HG03095 (cell line): ENCODE measurements around the gene MVD.

Experiments used
- ATAC-seq: cut with Tn5 transposase; IDR thresholded peaks from one replicate; pipeline ENCODE4 v1.9.1; 2021; ENCODE audit warnings: moderate library complexity; ENCODE audit not compliant: unreplicated experiment

MVD gene

DNA sequence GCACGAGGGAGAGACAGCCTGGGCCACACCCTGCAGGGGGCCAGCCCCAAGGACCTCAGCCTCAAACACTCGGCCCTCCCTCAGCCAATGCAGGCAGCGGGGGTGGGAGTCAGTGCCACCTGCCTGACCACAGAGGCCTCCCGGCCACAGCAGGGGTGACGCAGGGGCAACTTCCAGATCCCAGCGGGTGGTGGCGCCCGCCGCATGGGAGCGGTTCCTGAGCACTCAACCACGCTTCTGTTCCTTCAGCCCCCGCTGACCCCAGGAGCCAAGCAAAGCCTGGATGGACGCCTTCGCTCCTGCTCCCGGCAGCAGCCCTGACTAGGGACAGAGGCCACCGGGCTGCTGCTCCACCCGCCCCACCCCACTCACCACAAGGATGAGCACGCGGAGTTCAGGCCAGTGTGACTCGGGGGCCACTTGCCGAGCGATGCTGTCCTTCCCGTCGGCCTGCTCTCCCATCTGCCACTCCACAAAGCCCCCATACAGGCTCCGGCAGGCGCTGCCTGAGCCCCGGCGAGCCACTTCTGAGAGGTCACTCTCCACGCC lies 7.1 kb downstream of the MVD start:
- ATAC-seq, result no peak

DNA sequence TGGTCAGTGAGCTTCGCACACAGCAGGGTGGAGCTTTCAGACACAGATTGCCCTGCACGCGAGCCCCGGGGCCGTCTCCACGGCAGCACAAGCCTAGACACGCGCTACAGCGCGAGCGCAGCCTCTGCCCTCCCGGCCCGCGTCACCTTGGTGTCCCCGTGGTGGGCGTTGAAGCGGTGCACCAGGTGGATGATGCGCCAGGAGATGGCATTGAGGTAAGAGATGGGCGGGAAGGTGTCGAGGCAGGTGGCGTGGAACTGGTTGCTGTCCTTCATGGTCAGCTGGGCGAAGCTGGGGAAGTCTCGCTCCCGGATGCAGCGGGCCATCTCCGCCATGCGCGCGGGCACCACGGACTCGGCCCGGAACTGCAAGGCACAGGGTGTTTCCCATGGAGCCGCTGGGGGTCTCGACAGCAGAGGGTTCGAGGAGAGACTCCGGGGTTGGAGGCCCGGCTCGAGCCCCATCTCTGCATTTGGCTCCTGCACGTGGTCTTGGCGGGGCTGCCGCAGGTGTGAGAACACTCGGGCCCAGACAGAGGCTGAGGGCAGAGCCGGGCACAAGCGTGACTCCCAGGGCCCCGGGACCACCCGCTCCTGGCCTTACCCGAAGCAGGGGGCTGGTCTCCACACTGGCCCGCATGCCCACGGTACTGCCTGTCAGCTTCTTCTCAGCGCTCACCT lies 7.7 kb downstream of the MVD start:
- ATAC-seq, result no peak

DNA sequence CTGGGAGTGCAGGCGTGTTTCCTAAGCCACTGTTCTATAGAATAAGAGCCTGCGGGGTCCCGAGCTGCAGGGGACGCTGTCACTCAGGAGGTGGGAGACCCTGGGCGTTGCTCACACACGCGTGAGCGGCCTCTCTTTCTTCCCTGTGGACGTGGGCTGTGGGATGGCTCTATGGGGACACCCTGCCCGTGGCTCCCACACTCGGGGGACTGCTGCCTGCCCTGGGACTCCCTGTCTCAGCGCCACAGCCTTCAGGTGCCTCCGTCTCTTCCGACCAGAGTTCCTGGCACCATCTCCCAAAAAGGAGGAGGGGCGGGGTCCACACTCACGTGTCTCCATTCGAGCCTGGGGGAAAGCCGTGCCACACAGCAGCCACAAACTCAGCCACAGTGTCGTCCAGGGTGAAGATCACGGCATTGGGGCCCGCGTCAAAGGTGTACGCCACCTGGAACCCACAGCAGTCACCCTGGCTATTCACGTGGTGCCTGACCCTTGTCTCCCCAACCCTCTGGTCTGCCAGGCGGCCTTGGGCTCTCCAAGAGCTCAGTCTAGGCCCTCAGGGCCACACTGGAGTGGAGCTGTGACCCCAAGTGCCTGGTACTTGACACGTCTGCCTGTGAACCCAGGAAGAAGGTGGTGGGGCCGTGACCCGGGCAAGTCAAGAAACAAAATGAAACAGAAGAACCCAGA lies 8.4 kb downstream of the MVD start:
- ATAC-seq, result no peak

DNA sequence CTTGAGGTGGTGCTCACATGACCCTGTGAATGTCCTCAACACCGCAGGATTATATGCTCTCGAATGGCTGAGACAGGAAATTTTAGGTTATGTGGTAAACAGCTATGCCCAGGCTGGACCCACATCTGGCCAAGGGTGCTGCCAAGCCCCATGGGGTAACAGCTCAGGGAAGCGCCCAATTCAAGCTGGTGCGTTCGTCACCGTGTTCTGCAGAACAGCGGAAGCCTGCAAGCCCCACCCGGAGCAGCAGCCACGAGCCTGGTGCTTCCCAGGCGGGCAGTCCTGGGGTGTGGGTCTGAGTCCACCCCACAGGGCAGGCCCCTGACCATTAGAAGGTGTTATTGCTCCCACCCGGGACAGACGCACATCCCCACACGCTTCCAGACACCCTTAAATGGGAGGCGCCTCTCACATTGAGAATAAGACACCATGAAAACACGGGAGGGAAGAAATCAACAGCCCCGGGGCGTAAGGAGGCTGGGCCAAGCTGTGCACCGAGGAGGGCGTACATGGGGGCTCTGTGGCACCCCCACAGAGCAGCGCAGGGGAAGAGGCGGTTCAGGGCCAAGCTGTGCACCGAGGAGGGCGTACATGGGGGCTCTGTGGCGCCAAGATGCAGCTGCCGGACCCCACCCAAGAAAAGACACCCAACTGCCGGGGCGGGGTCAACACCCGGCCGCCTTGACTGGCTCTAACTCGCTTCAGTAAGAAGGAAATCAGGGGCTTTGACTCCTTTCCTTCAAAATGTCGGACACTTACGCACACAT lies 9.1 kb downstream of the MVD start:
- ATAC-seq, result no peak

DNA sequence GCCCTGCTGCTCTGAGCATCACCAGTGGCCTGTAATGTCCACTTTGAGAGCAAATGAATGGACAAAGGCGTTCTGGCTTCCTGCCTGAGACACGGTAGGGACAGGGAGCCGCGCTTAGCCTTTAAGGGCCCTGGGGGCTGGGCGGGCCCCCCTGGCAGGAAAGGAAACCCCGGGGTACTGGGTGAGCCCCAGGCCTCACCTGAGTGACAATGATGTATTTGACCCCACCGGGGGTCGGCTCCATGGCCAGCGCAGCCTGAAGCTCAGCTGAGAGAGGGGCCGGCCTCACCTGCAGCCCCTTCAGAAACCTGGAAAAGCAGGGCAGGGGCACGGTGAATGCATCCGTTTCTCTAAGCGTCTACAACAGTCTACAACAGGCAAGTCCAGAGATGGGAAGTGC lies 9.8 kb downstream of the MVD start:
- ATAC-seq, result no peak

DNA sequence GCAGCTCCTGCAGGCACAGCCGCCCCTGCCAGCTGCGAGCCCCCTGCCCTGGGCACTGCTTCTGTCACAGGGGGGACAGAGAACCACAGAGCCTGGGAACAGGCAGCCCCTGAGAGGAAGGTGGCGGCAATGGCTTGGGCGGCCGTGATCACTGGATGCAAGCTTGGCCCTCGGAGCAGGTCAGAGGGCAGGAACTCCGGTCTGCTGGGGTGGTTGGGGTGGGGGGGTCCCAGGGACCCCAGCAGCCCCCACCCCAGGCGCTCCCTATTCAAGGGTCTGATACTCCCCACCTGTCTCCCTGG lies 10.2 kb downstream of the MVD start:
- ATAC-seq, result no peak

DNA sequence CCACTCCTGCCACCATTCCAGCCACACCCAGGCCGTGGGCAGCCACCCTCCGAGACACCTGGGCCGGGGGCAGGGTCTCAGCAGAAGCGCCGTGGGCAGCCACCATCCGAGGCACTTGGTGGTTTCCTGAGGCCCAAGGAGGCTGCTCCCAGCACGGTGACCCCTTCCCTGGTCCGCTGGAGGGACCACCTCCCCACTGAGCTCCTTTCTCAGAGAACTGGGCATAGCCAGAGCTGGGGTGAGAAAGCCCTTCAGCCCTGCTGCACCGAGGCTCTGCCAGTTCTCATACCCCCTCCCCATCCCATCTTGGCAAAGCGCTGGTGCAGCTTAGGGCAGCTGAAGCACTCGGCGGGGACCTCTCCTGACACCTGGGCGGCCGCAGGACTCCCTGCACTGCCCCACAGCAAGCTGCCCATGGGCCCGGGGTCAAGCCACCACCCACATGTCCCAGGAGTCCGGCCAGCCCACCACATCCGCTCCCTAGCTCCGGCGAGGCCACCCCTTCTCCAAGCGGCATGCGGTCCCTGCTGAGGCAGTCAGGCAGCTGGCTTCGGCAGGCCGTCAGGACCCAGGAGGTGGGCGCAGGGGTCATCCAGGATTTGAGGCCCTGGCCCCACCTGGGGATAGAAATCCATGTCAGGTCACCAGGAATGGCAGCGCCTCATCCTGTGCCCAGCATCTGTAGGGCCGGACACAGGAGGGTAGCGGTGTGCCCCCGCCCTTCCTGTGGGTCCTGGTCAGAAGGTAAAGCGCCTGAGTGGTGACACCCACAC lies 10.7 kb downstream of the MVD start:
- no peak for ATAC-seq

DNA sequence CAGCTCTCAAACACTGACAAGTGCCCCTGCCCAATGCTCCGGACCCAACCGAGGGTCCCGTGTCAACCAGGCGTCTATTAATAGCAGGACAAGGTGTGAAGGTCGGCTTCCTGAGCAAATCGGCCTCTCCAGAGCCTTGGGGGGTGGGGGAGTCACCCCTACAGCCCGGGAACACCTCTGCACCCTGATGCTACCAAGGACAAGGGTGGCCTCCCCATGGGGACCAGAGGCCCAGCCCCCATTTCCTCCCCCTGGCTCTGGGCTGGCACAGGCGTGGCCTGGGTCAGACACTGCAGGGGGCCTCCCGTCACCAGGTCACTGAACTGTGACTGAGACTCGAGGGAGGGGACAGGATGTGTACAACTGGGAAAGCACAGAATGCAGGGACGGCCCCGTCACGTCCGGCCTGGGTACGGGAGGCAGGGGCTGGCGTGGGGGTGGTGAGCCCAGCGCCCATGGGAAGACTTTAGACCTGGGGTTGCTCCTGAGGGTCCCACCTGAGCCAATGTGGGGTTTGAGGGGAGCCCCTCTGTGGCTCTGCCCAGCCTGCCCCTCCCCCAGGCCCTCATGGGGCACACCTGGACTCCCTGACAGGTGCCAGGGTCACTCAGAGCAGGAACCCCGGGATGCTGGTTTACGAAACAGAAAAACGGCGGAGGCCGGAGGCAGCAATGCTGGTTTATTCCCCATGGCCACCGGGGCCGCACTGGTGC lies 11.5 kb downstream of the MVD start:
- ATAC-seq, result peak; percentile 66

DNA sequence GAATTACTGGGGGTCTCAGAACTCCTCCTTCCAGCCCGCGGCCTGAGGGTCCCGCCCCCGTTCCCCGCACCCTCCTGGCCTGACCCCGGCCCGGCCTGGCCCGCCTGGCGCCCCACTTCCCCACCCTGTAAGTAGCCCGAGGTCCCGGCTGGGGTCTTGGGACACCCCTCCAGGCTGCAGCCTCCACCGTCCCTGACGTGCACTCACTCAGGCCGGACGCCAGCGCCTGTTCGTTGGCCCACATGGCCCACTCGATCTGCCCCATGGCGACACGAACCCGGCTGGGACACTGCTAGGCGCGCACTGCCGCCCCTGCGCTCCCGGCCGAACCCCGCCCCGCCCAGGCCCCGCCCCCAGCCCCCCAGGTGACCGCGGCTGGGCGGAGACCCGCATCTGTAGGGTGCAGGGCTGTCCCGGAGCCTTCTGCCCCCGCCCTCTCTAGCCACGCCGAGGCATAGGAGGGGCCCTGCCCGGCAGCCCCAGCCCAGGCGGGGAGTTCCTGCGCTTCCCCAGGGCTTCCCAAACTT lies 12.1 kb downstream of the MVD start, which contains the start of gene CYBA:
TSS of gene CYBA (minus strand) at position 305 of the 527 bp plus-strand sequence. CDS start at position 265, 40 bp downstream.
- peak; percentile 63 for ATAC-seq

DNA sequence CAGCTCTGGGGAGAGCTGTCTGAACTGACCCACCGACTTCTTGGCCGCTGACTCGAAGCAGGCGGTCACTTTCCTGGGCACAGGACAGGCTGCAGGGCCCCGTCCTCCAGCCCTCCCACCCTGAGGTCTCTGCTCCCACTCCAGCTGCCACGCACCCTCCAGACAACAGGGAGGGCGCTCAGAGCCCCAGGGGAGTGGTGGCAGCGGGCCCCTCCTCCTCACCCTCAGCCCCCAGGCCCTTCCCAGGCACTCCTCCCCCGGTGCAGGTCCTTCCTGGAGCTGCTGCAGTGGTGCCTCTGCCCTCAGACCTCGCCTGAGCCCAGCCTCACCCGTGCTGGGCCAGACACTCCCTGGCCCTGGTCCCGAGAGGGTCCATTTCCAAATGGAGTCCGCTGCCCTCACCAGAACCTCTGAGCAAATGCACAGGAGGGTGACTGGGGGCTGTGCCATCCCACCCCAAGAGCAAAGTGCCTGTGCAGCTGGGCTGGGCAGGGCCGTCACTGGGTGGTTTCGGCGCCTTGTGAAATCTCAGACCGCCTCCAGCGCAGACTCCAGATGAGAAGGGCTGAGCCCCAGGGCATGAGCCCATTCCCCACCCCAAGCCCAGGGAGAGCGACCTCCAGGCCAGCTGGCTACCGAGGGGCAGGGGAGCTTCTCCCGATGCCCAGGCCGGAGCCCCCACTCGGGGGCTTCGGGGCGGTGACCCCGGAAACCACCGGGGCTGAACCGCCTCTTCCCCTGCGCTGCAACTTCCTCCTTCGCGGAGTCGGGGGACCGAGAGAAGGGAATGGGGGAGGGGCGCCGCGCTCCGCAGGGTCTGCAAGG lies 12.8 kb downstream of the MVD start:
- no peak for ATAC-seq

DNA sequence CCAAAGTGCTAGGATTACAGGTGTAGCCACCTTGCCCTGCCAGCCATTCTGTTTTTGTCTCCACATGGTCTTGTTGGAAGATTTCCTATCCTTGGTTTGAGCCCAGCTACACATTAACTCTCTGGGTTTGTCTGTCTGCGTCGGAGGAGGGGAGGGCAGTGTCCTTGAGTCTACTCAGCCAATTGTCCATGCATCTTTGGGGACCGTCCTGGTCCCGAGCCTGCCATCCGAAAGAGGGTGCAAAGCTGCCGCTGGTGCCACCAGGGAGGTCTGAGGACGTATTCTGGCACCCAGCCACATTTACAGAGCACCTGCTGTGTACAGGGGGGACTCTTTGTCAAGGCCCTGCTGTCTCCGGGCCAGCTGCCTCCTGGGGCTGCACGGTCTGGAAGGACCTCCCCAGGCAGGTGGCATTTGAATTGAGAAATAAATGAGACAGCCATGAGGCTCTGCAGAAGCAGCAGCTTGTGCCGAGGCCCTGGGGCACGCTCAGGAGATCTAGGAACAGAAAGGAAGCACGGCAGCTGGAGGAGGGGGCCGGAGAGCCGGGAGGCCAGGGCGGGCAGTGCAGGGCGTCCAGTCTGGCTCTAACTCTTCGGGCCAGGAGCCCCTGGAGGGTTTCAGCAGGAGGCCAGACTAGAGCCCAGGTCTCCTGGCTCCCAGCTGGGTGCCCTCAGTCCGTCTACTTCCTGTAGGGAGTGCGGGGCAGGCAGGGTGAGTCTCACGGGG lies 13.5 kb downstream of the MVD start:
- ATAC-seq, result no peak

DNA sequence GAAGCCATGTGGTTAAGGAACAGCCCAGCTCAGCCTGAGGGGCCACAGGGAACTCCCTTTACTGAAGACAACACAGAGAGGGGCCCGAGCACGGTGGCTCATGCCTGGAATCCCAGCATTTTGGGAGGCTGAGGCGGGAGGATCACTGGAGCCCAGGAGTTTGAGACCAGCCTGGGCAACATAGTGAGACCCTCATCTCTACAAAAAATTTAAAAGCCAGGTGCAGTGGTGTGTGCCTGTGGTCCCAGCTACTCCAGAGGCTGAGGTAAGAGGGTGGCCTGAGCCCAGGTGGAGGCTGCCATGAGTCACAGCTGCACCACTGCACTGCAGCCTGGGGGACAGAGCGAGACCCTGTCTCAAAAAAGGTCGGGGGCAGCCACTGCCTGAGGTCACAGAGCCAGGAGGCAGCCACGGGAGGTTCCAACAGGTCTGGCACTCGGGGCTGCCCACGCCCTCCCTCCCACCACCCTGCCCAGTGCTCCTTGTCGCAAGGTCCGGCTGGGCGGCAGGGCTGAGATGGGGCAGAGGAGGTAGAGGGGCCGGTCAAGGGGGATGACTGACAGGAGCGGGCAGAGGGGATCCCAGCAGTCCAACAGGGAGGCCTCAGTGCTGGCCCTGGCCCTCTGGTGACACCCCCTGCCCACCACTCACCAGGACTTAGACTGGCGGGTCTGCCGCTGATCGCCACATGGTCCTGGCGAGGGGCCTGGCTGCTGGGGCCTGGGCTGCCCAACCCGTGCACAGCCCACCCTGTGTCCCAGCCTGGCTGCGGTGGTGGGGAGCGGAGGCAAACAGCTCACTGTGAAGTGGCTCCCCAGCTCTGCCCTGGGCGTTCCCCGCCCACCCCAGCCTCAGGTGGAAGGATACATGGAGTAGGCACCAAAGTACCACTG lies 15.5 kb downstream of the MVD start:
- ATAC-seq, result no peak

DNA sequence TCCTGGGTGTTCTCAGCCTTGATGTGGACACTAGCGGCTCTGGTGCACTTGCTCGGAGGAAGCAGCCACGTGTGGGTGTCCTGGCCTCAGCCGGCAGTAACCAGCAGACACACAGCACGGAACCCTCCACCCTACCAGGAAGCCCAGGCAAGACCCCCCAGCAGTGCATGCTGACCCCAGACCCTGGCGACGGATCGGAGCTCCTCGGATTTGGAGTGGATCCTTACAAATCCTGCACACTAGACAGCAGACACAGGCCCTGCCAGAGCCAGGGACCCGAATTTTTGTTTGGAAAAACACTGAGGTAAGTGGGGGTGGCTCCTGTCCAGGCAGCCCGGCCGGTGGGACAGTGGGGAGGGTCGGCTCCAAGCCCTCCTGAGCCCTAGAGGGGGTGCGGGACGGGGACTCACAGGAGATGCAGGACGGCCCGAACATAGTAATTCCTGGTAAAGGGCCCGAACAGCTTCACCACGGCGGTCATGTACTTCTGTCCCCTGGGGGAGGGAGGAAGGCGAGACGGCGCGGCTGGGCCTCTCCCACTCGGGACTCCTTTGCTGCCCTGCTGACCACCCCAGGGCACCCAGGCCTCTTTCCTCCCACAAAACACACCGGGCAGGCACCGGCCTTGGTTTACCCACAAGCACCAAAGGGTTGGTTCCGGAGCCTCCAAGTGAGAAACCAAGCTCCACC lies 16.4 kb downstream of the MVD start:
- no peak for ATAC-seq

DNA sequence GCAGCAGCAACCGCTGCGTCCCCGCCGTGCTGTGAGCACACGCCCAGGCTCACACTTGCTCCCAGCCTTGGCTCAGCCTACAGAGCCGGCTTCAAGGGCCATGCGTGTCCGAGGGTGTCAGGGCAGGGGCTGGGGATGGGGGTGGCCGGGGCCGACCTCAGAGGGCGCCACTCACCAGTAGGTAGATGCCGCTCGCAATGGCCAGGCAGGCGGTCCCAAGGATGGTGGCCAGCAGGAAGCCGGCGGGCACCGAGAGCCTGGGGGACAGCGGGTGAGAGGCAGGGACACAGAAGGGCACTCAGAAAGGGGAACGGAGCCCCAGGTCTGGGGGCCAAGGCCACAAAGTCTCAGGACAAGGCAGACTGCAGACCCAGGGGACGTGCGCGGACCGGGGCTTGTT lies 16.9 kb downstream of the MVD start:
- no peak for ATAC-seq

DNA sequence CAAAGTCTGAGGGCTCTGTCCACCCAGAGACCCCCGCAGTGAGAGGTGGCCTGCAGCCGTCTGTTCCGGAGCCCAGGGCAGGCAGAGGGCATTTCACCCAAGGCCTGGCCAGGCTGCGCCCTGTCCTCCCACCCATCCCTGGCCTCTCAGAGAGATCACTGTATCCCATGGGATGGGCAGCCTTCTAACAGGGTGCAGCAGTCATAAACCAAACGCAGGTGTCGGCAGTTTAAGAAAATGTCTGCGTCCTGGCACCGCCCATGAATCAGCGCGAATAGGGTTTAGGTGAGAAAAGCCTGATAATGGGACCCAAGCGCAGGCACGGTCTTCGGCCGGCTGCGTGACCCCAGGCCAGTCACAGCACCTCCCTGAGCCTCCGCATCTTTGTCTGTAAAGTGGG lies 17.4 kb downstream of the MVD start:
- ATAC-seq, result no peak

DNA sequence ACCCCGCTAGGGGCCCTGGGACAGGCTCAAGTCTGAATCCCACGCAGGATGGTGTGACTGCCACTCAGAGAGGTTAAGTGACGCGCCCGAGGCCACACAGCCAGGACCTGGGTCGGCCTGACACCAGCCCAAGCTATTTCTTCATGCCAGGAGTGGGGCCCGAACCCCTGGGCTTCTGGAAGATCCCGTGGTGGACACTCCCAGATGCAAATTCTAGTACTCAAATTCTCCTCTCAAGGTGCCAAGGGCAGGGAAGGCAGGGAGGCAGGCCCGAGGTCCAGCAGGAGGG lies 19.3 kb downstream of the MVD start:
- no peak for ATAC-seq

DNA sequence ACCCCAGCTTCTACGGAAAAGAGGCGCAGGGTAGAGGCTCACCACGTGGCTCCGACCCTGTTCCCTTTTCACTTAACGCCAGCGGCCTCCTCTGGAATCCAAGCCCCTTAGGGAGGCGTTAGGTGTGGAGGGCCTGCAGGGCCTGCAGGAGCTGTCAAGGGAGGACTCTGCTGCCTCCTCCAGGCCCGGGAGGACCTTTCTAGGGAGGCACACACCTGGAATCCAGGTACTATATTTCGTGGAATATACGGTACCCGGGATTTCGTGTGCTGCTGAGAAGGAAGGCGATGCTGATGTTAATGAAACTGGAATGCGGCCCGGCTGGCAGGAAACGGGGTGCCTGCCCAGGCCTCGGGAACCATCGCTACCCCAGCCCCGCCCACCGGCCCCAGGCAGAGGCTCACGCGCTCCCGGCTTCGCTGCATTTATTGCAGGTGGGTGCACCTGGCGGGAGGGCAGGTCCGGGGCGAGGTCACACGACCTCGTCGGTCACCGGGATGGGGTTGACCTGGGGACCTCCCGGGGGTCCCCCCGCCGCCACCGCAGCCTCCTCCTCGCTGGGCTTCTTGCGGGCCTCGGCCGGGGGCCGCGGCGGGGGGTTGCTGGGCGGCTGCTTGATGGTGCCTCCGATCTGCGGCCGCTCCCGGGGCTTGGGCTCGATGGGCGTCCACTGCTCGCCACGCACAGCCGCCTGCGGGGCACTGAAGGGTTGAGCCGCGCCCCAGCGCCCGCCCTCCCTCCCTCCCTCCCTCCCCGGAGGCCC lies 19.8 kb downstream of the MVD start:
- no peak for ATAC-seq
